ENCODE data around the gene TBXT. TPM values are rescaled to one million over a fixed set of nuclear protein-coding genes. Genes with fewer than 3 reads are reported as not detected.

TBXT gene
- polyA plus RNA-seq, 1 donor: not detected

- DNase-seq: no peak
These were observed 52.0 kb downstream of the TBXT start for GRCh38 chr6:166115609-166116008.

GRCh38 chr6:166112580-166112979 lies 55.1 kb downstream of the TBXT start:
- DNase-seq: no peak

- DNase-seq: no peak
These were observed 58.0 kb downstream of the TBXT start for GRCh38 chr6:166109608-166110007.

Other genes with a start within 250 kb of the TBXT start
- 0.12 TPM for gene PRR18, start 140.5 kb upstream of the TBXT start, polyA plus RNA-seq (ENCODE audit: insufficient read length)
- gene SFT2D1, start 174.7 kb upstream of the TBXT start, polyA plus RNA-seq (ENCODE audit: insufficient read length): 75.3 TPM
- 77.9 TPM for gene MPC1, start 215.1 kb upstream of the TBXT start, polyA plus RNA-seq (ENCODE audit: insufficient read length)

Data from left kidney (tissue), 2 donors.